ENCODE data around the gene ARFGAP1.
"Not testable (repeated sequence)": the region's sequence is repeated elsewhere in the genome, so short reads cannot be mapped to it uniquely, and the experiment has no call there.

Gene ARFGAP1

DNA sequence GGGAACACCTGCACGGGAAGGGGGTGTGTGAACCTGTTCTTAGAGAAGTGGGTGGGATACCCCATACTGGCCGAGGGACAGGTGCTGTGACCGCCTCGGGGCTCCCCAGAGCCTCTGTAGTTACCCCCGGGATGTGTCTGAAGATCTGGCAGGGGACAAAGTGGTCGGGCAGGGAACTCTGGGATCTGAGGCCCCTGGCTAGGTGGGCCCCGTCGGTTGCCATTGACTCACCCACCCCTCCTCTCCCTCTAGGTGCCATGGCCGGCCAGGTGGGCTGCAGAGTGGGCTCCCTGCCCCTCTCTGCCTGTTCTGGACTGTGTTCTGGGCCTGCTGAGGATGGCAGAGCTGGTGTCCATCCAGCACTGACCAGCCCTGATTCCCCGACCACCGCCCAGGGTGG lies 32.6 kb upstream of the ARFGAP1 start:
- no peak for DNase-seq (ENCODE audit: low read depth in 1 of 2, low spot score in 1 of 2)

GRCh38 chr20:63241272-63241671 lies 31.3 kb upstream of the ARFGAP1 start:
- DNase-seq (ENCODE audit: low read depth in 1 of 2, low spot score in 1 of 2) = no peak

- DNase-seq (ENCODE audit: low read depth in 1 of 2, low spot score in 1 of 2) = no peak
Observed at GRCh38 chr20:63242736-63243135, 29.9 kb upstream of the ARFGAP1 start.

DNA sequence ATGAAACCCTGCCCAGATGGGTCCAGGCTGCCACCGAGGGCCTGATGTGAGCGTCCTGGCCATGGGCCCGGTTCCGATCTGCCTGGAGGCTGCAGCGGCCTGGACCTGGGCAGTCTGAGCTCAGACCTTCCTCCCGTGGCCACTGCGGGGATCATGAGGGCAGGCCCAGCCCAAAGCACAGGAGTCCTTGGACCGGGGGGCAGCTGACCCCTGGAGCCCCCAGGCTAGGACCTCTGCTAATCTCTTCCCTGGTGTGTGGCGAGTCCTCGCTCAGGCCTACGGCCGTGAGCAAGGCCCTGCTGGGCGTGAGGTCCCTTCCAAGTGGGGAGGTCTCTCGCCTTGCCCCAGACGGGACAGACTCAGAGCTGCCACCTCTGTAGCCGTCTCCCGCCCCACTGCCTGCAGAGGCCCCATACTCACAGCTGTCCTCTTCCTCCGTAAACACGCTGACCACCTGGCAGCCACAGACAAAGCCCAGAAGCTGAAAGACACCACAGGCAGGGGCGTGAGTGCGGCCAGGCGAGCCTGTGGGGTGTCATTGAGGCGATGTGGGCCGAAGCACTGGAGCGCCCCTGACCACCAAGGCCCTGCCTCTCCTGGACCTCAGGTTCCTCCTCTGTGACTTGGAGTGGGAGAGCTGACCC lies 28.9 kb upstream of the ARFGAP1 start:
- DNase-seq (ENCODE audit: low read depth in 1 of 2, low spot score in 1 of 2) = no peak

- no peak for DNase-seq (ENCODE audit: low read depth in 1 of 2, low spot score in 1 of 2)
Observed at GRCh38 chr20:63244468-63244867, 28.1 kb upstream of the ARFGAP1 start.

DNA sequence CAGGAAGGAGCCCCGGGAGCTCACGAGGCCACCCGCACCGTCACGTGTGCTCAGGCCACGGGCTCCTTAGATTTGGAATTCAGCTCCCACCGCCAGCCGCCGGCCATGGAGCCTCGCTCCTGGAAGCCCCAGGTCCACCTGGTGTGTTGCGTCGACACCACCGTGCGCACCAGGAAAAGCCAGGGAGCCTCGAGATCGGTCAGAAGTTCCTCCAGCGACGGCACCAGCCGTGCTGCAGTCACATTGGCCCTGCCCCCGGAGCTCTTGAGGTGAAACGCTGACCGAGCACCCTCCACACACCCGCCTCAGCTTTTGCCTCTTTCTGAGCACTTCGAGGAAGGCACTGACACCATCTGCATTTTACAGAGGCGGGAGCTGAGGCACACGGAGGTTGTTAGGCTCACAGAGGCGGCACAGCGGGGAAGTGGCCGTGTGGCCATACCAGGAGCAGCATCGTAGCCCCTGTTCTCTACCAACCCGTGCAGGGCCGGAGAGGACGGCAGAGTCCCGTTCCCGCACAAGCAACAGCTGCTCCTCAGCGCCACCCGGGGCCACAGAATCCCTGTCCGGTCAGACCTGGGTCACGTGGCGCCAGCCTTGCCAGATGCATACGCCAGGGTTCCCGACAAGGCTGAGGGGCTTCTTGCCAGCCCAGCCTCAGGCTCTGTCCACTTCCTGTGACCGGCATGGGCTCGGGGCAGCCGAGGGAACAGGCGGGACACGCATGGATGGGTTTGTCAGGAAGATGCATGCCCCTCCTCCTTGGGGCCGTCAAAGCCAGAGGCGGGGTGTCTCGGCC lies 25.9 kb upstream of the ARFGAP1 start:
- no peak for DNase-seq (ENCODE audit: low read depth in 1 of 2, low spot score in 1 of 2)

- DNase-seq (ENCODE audit: low read depth in 1 of 2, low spot score in 1 of 2) = no peak
Observed at GRCh38 chr20:63247671-63248228, 24.9 kb upstream of the ARFGAP1 start.

GRCh38 chr20:63248835-63249591 lies 23.6 kb upstream of the ARFGAP1 start:
- no peak for DNase-seq (ENCODE audit: low read depth in 1 of 2, low spot score in 1 of 2)

GRCh38 chr20:63249891-63250290 lies 22.7 kb upstream of the ARFGAP1 start:
- no peak for DNase-seq (ENCODE audit: low read depth in 1 of 2, low spot score in 1 of 2)

DNA sequence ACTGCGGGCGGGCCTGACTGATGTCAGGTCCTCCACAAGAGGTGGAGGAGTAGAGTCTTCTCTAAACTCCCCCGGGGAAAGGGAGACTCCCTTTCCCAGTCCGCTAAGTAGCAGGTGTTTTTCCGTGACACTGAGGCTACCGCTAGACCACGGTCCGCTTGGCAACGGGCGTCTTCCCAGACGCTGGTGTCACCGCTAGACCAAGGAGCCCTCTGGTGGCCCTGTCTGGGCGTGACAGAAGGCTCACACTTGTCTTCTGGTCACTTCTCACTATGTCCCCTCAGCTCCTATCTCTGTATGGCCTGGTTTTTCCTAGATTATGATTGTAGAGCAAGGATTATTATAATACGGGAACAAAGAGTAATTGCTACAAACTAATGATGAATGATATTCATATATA lies 21.3 kb upstream of the ARFGAP1 start:
- not testable (repeated sequence) for DNase-seq (ENCODE audit: low read depth in 1 of 2, low spot score in 1 of 2)

- DNase-seq (ENCODE audit: low read depth in 1 of 2, low spot score in 1 of 2) = no peak
Observed at GRCh38 chr20:63252284-63252711, 20.3 kb upstream of the ARFGAP1 start.

DNA sequence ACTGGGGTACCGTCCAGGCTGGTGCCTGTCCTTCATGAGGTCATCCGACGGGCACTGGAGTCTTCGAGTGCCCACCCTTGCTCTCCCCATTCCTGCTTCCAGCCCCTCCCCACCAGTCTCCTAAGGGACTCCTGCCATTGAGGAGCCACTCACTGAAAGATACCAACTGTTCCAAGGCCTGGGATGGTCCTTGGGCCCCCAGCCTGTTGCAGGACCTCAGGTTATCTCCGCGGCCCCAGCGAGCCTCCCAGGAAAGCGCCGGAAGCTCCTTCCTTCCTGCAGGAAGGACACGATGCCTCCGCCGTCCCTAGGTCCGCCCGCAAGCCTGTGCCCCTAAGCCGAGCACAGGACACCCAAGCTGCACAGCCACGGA lies 19.6 kb upstream of the ARFGAP1 start:
- no peak for DNase-seq (ENCODE audit: low read depth in 1 of 2, low spot score in 1 of 2)

- no peak for DNase-seq (ENCODE audit: low read depth in 1 of 2, low spot score in 1 of 2)
Observed at GRCh38 chr20:63253438-63254231, 19.0 kb upstream of the ARFGAP1 start.

DNA sequence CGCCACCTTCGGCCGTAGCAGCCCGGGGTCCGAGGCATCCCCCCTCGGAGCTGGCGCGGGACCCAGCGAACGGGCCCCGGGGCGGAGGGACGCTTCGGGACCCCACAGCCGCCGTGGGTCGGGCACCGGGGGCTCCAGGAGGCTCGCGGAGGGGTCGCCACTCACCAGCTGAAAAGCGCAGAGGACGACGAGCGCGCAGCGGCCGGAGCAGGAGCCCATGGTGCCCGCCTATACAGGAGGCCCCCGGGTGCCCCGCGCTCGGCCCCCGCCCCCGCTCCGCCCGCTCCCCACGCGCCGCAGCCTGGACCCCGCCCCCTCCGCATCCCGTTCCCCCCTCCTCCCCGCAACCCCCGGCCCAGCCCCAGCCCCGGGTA lies 18.4 kb upstream of the ARFGAP1 start, which contains the start of gene NKAIN4:
TSS of gene NKAIN4 (minus strand) at position 232 of the 374 bp plus-strand sequence. CDS start at position 219, 13 bp downstream.
- no peak for DNase-seq (ENCODE audit: low read depth in 1 of 2, low spot score in 1 of 2)

DNA sequence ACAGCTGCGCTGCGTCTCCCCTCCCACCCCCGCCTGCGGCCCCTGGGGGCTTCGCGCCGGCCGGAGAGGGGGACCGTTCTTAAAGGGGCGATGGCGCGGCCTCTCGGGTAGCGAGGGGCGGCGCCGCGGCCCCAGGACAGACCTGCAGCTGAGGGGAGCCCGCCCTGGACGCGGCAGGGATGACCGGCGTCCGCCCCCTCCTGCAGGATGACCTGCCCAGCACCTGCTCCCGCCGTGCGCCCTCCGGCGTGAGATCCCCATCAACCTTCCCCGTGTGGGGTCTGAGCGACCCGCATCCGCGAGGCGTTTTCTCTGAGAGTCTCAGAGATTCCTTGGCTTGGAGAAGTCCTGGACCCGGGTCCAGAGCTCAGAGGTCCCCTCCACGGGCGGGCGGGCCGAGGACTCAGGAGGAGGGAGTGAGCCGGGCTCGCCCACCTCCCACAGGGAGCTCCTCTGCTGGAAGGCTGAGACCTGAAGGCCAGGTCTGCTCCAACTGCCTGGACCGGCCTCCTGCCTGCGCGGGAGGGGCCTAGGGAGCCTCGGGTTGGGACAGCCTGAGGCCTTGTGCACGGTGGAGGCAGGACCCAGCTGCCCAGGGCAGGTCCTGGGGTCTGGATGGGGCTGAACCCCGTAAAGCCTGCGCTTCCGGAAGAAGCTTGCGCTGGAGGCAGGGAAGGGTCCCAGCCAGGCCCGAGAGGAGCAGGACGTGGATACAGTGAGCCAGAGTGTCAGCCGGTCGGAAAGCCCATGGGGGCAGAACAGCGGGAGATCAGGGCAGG lies 17.8 kb upstream of the ARFGAP1 start:
- DNase-seq (ENCODE audit: low read depth in 1 of 2, low spot score in 1 of 2) = no peak

- no peak for DNase-seq (ENCODE audit: low read depth in 1 of 2, low spot score in 1 of 2)
Observed at GRCh38 chr20:63255931-63256704, 16.5 kb upstream of the ARFGAP1 start.

GRCh38 chr20:63256954-63257353 lies 15.7 kb upstream of the ARFGAP1 start:
- no peak for DNase-seq (ENCODE audit: low read depth in 1 of 2, low spot score in 1 of 2)

- no peak for DNase-seq (ENCODE audit: low read depth in 1 of 2, low spot score in 1 of 2)
Observed at GRCh38 chr20:63257629-63258028, 15.0 kb upstream of the ARFGAP1 start.

- no peak for DNase-seq (ENCODE audit: low read depth in 1 of 2, low spot score in 1 of 2)
Observed at GRCh38 chr20:63258781-63259180, 13.8 kb upstream of the ARFGAP1 start.

All from activated T-helper 1 cell treated with anti-CD3 and anti-CD28 coated beads, Interleukin-2, amount 50 U/mL, for 16 hours (primary cell).